Mononuclear cell (primary cell): ENCODE data around the gene SPATC1L. TPM values are rescaled to one million over a fixed set of nuclear protein-coding genes. Genes with fewer than 3 reads are reported as not detected.
"Not testable (repeated sequence)": the region's sequence is repeated elsewhere in the genome, so short reads cannot be mapped to it uniquely, and the experiment has no call there.

ENCODE experiments used
- H3K27me3 ChIP-seq: 2 replicates; pipeline ENCODE4 v1.6.0; 2011; ENCODE audit warnings: low read length, control low read depth; ENCODE audit not compliant: insufficient read depth
- H3K4me1 ChIP-seq: 2 replicates; pipeline ENCODE4 v1.5.1; 2011; ENCODE audit warnings: mild to moderate bottlenecking, low read length, control low read depth; ENCODE audit not compliant: insufficient read depth
- H3K4me3 ChIP-seq: 2 replicates; pipeline ENCODE4 v1.5.1; 2011; ENCODE audit warnings: mild to moderate bottlenecking, low read length, moderate library complexity
- H3K9me3 ChIP-seq: 2 replicates; pipeline ENCODE4 v1.5.1; 2011; ENCODE audit warnings: low read depth, mild to moderate bottlenecking, control low read depth, low read length
- total RNA-seq: library from RNA; depleted of rRNA; stranded (reverse); fragments of >200 nt; gene quantifications from one replicate; pipeline ENCODE4 v1.2.3, GENCODE V29; 2012

Gene SPATC1L
- total RNA-seq, 1 donor: 1.7 TPM

DNA sequence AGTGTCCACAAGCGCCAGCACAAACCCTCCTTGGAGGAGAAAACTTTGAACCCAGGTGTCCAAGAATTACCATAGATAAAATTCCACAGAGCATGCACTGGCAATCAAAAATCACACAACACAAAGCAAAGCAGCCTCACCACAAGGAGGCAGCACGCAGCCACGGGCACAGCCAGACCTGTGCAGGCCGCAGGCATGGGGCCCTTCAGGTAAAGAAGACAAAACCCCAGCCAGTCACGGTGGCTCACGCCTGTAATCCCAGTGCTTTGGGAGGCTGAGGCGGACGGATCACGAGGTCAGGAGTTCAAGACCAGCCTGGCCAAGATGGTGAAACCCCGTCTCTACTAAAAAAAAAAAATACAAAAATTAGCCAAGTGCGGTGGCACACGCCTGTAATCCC lies 36.8 kb downstream of the SPATC1L start:
- not testable (repeated sequence) for H3K4me3 ChIP-seq, H3K27me3 ChIP-seq, H3K9me3 ChIP-seq, H3K4me1 ChIP-seq

DNA sequence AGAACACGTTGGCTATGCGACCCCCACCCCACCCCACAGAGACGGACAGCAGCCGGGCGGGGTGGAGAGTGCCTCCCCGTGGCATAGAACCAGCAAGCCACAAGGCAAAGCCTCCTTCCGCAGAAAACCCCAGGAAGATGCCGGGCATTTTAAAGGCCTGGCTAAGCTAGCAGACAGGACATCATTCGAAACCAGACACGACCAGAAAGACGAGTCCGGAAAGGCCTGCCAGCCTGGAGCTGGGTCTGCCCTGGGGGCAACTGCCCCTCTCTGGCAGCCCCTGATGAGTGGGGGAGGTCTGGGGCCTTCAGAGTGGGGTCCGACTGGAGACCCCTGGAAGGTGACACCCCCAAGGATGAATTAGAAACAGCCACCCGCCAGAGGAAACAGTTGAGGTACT lies 37.4 kb downstream of the SPATC1L start:
- no peaks in the 10 kb centered on the region for H3K4me1 ChIP-seq
- no peaks in the 10 kb centered on the region for H3K27me3 ChIP-seq
- no peak overlapping the region for H3K4me3 ChIP-seq
- H3K9me3 ChIP-seq: no peaks in the 10 kb centered on the region

DNA sequence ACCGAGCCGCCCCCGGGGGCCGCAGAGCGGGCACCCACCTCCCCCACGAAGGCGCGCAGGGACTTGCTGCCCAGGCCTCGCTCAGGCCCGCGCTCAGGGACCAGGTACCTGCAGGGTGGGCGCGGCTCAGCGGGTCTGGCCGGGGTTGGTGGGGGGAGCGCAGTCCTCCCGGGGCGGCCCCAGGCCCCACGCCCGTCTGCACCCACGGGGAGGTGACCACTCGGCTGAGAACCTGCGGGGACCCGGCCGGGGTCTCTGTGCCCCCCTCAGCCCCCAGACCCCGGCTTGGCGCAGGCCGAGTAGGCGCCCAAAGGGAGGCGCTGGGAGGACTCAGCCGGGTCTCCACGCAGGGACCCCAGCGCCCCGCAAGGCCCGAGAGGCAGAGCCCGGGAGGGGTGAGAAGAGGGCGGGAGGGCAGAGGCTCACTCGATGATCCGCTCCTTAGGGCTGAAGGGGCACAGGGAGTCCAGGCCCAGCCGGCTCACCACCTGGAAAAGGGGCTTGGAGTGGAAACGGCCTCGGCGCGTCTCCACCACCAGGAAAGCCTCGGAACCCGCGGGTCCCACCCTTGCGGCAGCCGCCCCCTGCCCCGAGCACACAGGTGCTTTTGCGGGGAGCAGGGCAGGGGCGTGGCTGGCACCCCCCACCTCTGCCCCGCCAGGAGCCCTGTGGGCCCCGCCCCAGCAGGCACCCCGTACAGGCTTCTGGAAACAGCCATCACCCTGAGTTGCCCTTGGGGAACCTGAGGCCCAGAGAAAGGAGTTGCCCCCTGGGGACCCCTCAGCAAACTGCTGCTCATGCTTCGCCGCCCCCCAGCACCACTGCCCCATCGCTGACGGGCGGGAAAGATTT lies 38.2 kb downstream of the SPATC1L start:
- Histone ChIP-seq H3K4me3 (no peak overlapping the region), H3K9me3 (no peaks in the 10 kb centered on the region), H3K4me1 (no peaks in the 10 kb centered on the region), H3K27me3 (no peaks in the 10 kb centered on the region)

DNA sequence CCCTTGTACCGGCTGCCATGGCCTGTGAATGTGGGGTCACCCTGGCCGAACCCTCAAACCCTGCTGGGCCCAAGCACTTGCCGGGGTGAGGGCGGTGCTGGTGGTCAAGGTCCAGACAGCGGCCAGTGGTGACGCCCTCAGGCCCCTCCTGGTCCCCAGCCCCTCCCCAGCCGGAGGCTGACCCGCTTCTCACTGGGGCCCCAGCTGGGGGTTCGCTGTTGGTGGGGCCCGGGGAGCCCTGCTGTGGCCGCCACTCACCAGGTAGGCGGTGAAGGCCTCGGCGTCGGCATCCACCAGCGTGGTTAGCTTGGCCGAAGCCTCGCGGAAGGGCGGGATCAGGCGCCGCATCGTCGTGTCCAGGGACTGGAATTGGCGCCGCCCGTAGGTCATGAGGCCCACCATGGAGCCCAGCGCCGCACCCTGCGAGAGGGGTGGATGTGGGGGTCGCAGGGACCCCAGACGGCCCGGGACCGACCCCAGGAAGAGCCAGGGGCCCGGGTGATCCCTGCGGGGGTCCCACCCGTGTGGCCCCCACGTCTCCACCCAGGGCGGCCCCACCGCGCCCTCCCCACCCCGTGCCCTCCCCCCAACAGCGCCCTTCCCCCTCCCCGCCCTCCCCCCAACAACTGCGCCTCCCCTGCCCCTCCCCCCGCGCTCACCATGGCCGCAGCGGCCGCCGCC lies 39.0 kb downstream of the SPATC1L start:
- H3K4me3 ChIP-seq: no peak overlapping the region
- H3K9me3 ChIP-seq: no peaks in the 10 kb centered on the region
- no peaks in the 10 kb centered on the region for H3K27me3 ChIP-seq
- H3K4me1 ChIP-seq: no peaks in the 10 kb centered on the region

DNA sequence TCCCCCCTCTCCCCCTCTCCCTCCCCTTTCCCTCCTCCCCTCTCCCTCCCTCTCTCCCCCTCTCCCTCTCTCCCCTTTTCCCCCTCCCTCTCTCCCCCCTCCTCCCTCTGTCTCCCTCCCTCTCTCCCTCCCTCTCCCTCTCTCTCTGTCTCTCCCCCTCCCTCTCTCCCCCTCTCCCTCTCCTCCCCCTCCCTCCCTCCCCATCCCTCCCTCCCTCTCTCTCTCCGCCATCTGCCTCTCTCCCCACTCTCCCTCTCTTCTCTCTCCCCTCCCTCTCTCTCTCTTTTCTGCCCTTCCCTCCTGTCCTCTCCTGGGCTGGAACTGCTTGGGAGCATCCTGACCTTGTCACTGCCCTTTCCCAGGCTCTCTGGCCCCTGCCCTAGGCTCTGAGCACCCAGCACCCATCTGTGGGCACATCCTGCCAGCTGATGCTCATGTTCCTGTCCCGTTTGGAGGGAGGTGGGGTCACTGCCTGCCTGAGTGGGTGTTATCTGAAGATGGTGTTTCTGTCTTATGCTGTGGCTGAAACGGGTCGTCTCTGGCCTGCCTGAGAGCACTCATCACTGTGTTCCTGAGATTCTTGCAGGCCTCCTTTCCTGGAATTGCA lies 39.7 kb downstream of the SPATC1L start:
- Histone ChIP-seq H3K9me3 (no peaks in the 10 kb centered on the region), H3K4me3 (no peak overlapping the region), H3K27me3 (no peaks in the 10 kb centered on the region), H3K4me1 (no peaks in the 10 kb centered on the region)

DNA sequence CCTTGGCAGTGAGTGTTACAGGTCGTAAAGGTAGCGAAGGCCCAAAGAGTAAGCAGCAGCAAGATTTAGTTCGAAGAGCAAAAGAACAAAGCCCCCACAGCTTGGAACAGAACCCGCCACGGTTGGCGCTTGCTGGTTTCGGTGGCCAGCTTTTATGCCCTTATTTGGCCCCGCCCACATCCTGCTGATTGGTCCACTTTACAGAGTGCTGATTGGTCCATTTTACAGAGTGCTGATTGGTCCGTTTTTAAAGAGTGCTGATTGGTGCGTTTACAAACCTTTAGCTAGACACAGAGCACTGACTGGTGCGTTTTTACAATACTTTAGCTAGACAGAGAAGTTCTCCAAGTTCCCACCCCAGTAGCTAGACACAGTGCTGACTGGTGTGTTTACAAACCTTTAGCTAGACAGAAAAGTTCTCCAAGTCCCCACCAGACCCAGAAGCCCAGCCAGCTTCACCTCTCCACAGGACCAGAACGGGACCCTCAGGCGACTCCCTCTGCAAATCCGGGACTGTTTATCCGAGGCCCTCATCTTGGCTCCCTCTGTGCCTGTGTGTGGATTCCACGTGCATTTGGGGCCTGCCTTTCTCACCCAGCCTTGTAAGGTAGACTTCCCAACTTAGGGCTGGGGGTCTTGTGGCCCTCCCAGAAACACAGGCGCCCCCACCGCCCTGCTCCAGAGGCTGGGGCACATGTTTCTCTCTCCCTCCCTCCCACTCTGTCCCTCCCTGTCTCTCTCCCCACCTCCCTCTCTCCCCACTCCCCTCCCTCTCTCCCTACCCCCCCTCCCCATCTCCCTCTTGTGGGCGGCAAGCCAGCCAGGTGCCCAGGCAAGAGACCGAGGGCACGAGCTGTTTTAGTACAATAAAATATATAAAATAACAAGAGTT lies 41.4 kb downstream of the SPATC1L start:
- no peak overlapping the region for H3K4me3 ChIP-seq
- no peaks in the 10 kb centered on the region for H3K4me1 ChIP-seq
- H3K27me3 ChIP-seq: no peaks in the 10 kb centered on the region
- H3K9me3 ChIP-seq: no peaks in the 10 kb centered on the region

DNA sequence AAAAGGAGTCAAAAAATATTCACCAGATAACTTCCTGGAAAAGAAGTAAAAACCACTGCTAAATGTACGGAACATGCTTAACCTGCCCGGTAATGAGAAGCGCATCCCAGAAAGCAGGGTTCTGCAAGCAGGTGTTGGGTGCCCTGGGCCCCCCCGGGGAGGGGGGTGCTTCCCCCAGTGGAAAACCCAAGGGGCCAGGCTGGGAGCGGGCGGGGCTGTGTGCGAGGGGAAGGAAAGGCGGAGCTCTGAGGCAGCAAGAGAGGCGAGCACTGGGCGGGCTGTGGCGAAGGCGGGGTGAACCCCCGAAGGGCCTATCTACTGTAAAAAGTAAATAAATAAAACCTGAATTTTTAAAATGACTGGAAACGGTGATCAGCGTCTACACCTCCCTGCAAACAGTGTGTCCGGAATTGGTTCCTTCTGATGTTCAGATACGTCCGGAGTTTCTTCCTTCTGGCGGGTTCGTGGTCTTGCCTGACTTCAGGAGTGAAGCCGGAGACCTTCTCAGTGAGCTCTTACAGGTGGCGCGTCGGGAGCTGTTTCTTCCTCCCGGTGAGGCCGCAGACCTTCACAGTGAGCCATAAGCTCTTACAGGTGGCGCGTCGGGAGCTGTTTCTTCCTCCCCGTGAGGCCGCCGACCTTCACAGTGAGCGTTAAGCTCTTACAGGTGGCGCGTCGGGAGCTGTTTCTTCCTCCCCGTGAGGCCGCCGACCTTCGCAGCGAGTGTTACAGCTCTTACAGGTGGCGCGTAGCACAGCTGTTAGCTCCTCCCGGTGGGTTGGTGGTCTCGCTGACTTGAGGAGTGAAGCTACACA lies 42.3 kb downstream of the SPATC1L start:
- Histone ChIP-seq H3K27me3 (no peaks in the 10 kb centered on the region), H3K4me1 (no peaks in the 10 kb centered on the region), H3K4me3 (no peak overlapping the region), H3K9me3 (no peaks in the 10 kb centered on the region)

DNA sequence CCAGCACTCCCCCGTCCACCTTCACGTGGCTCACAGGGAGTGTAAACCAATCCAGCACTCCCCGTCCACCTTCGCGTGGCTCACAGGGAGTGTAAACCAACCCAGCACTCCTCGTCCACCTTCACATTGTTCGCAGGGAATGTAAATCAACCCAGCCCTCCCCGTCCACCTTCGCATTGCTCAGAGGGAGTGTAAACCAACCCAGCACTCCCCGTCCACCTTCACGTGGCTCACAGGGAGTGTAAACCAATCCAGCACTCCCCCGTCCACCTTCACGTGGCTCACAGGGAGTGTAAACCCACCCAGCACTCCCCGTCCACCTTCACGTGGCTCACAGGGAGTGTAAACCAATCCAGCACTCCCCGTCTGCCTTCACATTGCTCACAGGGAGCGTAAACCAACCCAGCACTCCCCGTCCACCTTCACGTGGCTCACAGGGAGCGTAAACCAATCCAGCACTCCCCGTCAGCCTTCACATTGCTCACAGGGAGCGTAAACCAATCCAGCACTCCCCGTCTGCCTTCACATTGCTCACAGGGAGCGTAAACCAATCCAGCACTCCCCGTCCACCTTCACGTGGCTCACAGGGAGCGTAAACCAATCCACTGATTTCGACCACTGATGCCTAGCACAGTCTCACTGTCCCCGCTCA lies 43.8 kb downstream of the SPATC1L start:
- H3K27me3 ChIP-seq, H3K9me3 ChIP-seq, H3K4me1 ChIP-seq, H3K4me3 ChIP-seq: not testable (repeated sequence)

DNA sequence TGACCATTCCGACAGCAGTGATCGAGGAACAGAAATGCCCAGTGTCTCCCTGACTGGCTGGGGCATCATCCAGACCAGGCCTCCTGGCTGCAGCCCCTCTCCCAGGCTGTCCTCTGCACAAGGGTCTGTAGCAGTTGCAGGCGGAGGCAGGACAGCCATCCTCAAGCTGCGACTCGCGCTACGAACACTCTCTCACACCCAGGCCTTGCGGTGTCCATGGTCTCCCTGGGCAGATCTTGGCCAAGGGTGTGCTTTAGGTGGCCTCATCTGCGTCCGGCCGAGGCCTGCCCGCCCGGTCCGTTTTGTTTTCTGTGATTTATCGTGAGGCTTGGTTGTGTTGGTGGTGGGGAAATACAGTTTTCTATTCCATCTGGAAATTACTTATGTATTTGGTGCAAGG lies 44.6 kb downstream of the SPATC1L start:
- Histone ChIP-seq H3K4me1 (no peaks in the 10 kb centered on the region), H3K4me3 (no peak overlapping the region), H3K27me3 (no peaks in the 10 kb centered on the region), H3K9me3 (no peaks in the 10 kb centered on the region)

DNA sequence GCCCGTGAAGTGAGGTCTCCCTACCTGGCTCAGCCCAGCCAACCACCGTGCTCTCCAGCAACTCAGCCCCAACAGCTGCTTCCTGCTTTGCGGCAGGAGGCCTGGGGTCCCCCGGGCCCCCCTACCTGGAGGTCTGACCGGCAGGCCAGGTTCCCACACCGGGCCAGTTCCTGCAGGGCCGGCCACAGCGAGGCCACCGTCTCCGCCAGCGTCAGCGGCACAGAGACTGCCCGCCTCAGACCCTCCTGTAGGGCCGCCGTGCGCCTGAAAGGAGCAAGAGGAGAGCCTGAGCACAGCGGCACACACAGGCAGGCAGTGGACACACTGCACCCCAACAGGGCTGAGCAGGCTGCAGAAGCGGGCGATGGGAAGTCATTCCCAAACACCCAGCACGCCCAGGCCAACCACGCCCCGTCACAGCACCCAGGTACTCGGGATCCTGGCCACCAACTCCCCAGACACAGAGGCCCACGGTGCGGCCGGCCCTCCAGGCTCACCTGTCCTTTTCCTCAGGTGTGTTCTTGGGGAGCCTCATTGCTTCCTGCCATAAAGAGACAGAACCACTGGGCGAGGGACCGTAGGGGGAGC lies 45.8 kb downstream of the SPATC1L start:
- Histone ChIP-seq H3K9me3 (no peaks in the 10 kb centered on the region), H3K27me3 (no peaks in the 10 kb centered on the region), H3K4me1 (no peaks in the 10 kb centered on the region), H3K4me3 (no peak overlapping the region)

DNA sequence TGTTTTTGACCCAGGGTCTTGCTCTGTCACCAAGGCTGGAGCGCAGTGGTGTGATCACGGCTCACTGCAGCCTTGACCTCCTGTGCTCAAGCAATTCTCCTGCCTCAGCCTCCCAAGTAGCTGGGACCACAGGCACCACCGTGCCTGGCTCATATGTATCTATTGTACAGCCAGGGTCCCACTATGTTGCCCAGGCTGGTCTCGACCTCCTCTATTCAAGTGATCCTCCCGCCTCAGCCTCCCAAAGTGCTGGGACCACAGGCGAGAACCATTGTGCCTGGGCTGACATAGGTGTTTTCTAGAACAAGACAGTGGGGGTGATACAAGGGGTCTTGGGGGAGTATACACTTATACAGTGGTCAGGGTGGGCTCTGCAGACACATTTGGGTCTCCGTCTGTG lies 46.4 kb downstream of the SPATC1L start:
- Histone ChIP-seq H3K4me1 (no peaks in the 10 kb centered on the region), H3K9me3 (no peaks in the 10 kb centered on the region), H3K4me3 (no peak overlapping the region), H3K27me3 (no peaks in the 10 kb centered on the region)

DNA sequence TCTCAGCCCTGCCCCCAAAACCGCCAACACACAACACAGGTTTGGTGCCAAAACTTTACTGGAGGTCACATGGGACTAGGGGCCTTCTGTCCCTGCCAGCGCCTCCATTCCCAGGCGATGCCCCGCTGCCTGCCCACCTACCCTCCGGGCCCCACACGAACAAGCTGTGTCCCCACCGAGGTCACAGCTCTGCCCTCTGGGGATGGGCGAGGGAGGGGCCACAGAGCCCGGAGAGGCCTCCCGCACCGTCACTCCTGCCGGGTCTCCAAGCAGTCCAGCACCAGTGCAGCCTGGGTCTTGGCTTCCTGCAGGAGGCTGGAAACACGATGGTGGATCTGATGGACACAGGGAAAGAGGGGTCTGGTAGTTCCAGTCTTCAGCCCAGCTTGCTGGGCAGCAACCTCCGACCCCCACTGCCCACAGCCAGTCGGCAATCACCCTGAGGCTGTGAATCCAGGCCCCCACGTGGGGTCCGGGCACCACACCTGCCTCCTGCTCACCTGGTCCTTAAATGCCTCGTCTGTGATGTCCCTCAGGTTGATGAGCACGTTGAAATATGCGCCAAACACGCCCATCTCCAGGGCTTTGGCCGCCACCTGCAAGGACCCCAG lies 47.4 kb downstream of the SPATC1L start:
- Histone ChIP-seq H3K27me3 (no peaks in the 10 kb centered on the region), H3K9me3 (no peaks in the 10 kb centered on the region), H3K4me1 (no peaks in the 10 kb centered on the region), H3K4me3 (no peak overlapping the region)

DNA sequence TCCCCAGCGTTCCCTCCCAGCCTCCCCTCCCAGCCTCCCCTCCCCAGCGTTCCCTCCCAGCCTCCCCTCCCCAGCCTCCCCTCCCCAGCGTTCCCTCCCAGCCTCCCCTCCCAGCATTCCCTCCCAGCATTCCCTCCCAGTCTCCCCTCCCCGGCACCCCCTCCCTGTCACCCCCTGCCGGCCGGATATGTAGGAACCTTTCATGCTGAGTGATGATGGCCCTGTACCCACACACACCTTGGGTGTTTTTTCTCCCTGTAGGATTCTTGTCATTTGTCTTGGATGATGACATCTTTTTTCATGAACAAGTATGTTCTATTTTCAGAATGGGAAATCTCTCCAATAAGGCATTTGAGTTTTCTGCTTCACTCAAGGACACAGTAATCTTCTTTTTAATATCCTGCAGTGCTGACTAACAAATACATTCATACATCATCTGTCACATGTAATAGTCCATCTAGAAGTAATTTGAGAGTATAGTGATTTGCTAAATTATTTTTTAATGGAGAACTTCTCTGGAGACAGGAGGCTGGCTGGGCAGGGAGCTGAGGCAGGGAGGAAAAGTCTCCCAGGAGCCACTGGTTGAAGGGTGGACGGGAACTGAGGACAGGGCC lies 48.4 kb downstream of the SPATC1L start:
- H3K9me3 ChIP-seq: no peaks in the 10 kb centered on the region
- no peaks in the 10 kb centered on the region for H3K27me3 ChIP-seq
- H3K4me1 ChIP-seq: no peaks in the 10 kb centered on the region
- H3K4me3 ChIP-seq: no peak overlapping the region
